GM18951 (cell line): ENCODE results near the gene LATS2.
"Not testable (repeated sequence)": the region's sequence is repeated elsewhere in the genome, so short reads cannot be mapped to it uniquely, and the experiment has no call there.

Source experiments
- POLR2A ChIP-seq: IDR thresholded peaks from 4 replicates; pipeline ENCODE4 v1.6.1; 2011; ENCODE audit warnings: mild to moderate bottlenecking; ENCODE audit not compliant: insufficient read length, insufficient read depth; ENCODE audit errors: extremely low read depth
- in situ Hi-C: fragments of 300-500 bp; cut with MboI; formaldehyde crosslinking; loops from one replicate; pipeline ENCODE4 v1.12.0; 2022; ENCODE audit warnings: low sequenced_read_pairs, mixed read lengths, inconsistent platforms; ENCODE audit not compliant: unreplicated experiment

The LATS2 gene

GRCh38 chr13:21067848-21068247 lies 6.5 kb upstream of the LATS2 start:
- TF ChIP-seq POLR2A, result no peak
- in situ Hi-C loops, result no loop called here

GRCh38 chr13:21066946-21067345 lies 5.6 kb upstream of the LATS2 start:
- in situ Hi-C loops, result no loop called here
- no peak for TF ChIP-seq POLR2A

- in situ Hi-C loops, result no loop called here
- TF ChIP-seq POLR2A, result no peak
Observed at GRCh38 chr13:21065686-21066085, 4.3 kb upstream of the LATS2 start.

GRCh38 chr13:21063031-21063430 lies 1.6 kb upstream of the LATS2 start:
- TF ChIP-seq POLR2A, result no peak
- in situ Hi-C loops, result no loop called here

GRCh38 chr13:21060338-21061028 lies 903 bp downstream of the LATS2 start:
- in situ Hi-C loops, result no loop called here

GRCh38 chr13:21059641-21060337 lies 1.6 kb downstream of the LATS2 start:
- in situ Hi-C loops, result no loop called here
- no peak for TF ChIP-seq POLR2A

More at GRCh38 chr13:21060338-21061028, 903 bp downstream of the LATS2 start:
- TF ChIP-seq POLR2A, result peak; percentile 18

- no peak for TF ChIP-seq POLR2A
- in situ Hi-C loops, result no loop called here
Observed at GRCh38 chr13:21058361-21058760, 3.0 kb downstream of the LATS2 start.

- in situ Hi-C loops, result no loop called here
Observed at GRCh38 chr13:21055511-21056045, 5.8 kb downstream of the LATS2 start.

GRCh38 chr13:21055016-21055415 lies 6.4 kb downstream of the LATS2 start:
- TF ChIP-seq POLR2A, result no peak
- in situ Hi-C loops, result no loop called here

More at GRCh38 chr13:21055511-21056045, 5.8 kb downstream of the LATS2 start:
- TF ChIP-seq POLR2A, result no peak

GRCh38 chr13:21054313-21054712 lies 7.1 kb downstream of the LATS2 start:
- TF ChIP-seq POLR2A, result no peak
- in situ Hi-C loops, result no loop called here

GRCh38 chr13:21053231-21053630 lies 8.2 kb downstream of the LATS2 start:
- in situ Hi-C loops, result no loop called here
- no peak for TF ChIP-seq POLR2A

- in situ Hi-C loops, result no loop called here
Observed at GRCh38 chr13:21051675-21052074, 9.7 kb downstream of the LATS2 start.

GRCh38 chr13:21050288-21051197 lies 10.8 kb downstream of the LATS2 start:
- TF ChIP-seq POLR2A, result no peak
- in situ Hi-C loops, result no loop called here

More at GRCh38 chr13:21051675-21052074, 9.7 kb downstream of the LATS2 start:
- TF ChIP-seq POLR2A, result no peak

GRCh38 chr13:21049731-21050130 lies 11.7 kb downstream of the LATS2 start:
- in situ Hi-C loops, result not testable (repeated sequence)
